GM21528 (cell line): Measurements from ENCODE around the gene OR7C1.
"Not testable (repeated sequence)": the region's sequence is repeated elsewhere in the genome, so short reads cannot be mapped to it uniquely, and the experiment has no call there.

Source experiments
- ATAC-seq: cut with Tn5 transposase; IDR thresholded peaks from one replicate; pipeline ENCODE4 v1.9.1; 2021; ENCODE audit warnings: mild to moderate bottlenecking, moderate library complexity; ENCODE audit not compliant: unreplicated experiment, low FRiP score

OR7C1 gene

GRCh38 chr19:14835011-14835410 is at the start of gene OR7C1, which contains the start of gene OR7A5:
Gene OR7C1 (minus strand): TSS chr19:14835185. CDS start chr19:14800136, 35,049 bp downstream.
Gene OR7A5 (minus strand): TSS chr19:14835185. CDS start chr19:14828241, 6,944 bp downstream.
- ATAC-seq = no peak

GRCh38 chr19:14871619-14872230 is 36.7 kb upstream of the OR7C1 start:
- ATAC-seq = no peak

GRCh38 chr19:14868497-14868896 is 33.5 kb upstream of the OR7C1 start:
- no peak for ATAC-seq

GRCh38 chr19:14848822-14849221 is 13.8 kb upstream of the OR7C1 start, which contains the start of gene OR7A10:
Gene OR7A10 (minus strand): TSS chr19:14848922. CDS start chr19:14841877, 7,045 bp downstream.
- no peak for ATAC-seq

- ATAC-seq = no peak
These were observed 8.6 kb upstream of the OR7C1 start for GRCh38 chr19:14843578-14843977.

GRCh38 chr19:14843169-14843568 is 8.2 kb upstream of the OR7C1 start:
- no peak for ATAC-seq

GRCh38 chr19:14840206-14840605 is 5.2 kb upstream of the OR7C1 start:
- no peak for ATAC-seq

GRCh38 chr19:14837391-14837790 is 2.4 kb upstream of the OR7C1 start:
- no peak for ATAC-seq

- ATAC-seq = no peak
These were observed 4.3 kb downstream of the OR7C1 start for GRCh38 chr19:14830702-14831101.

- ATAC-seq = no peak
These were observed 9.0 kb downstream of the OR7C1 start for GRCh38 chr19:14826006-14826405.

- ATAC-seq = no peak
These were observed 13.0 kb downstream of the OR7C1 start for GRCh38 chr19:14821937-14822336.

GRCh38 chr19:14818588-14818987 is 16.4 kb downstream of the OR7C1 start:
- no peak for ATAC-seq

- ATAC-seq = no peak
These were observed 17.9 kb downstream of the OR7C1 start for GRCh38 chr19:14817052-14817451.

- ATAC-seq = no peak
These were observed 19.9 kb downstream of the OR7C1 start for GRCh38 chr19:14814982-14815652.

- ATAC-seq = no peak
These were observed 25.5 kb downstream of the OR7C1 start for GRCh38 chr19:14809272-14810057.

- no peak for ATAC-seq
These were observed 30.2 kb downstream of the OR7C1 start for GRCh38 chr19:14804765-14805164.

- no peak for ATAC-seq
These were observed 36.2 kb downstream of the OR7C1 start for GRCh38 chr19:14798760-14799159.

- ATAC-seq = no peak
These were observed 39.0 kb downstream of the OR7C1 start for GRCh38 chr19:14796021-14796420.

GRCh38 chr19:14795078-14795721 is 39.8 kb downstream of the OR7C1 start:
- ATAC-seq = no peak

- ATAC-seq = not testable (repeated sequence)
These were observed 42.7 kb downstream of the OR7C1 start for GRCh38 chr19:14792250-14792649.

- no peak for ATAC-seq
These were observed 48.5 kb downstream of the OR7C1 start for GRCh38 chr19:14786421-14786851.
